GM12865 (cell line): ENCODE measurements around the gene PLXNA2.

ENCODE experiments used
- DNase-seq: peaks from one replicate; pipeline ENCODE4 v3.0.0; 2010; ENCODE audit warnings: low read depth
- H3K4me3 ChIP-seq: 2 replicates; pipeline ENCODE4 v1.5.1; 2011; ENCODE audit warnings: mild to moderate bottlenecking, low read depth, low read length, control low read depth
- TF ChIP-seq, protein P1 (sequence below): IDR thresholded peaks from 2 replicates; pipeline ENCODE4 v1.5.1; 2011; ENCODE audit warnings: low read length, control low read depth, low read depth, inconsistent platforms; ENCODE audit not compliant: insufficient read depth; ENCODE audit errors: missing control alignments

PLXNA2 gene

DNA sequence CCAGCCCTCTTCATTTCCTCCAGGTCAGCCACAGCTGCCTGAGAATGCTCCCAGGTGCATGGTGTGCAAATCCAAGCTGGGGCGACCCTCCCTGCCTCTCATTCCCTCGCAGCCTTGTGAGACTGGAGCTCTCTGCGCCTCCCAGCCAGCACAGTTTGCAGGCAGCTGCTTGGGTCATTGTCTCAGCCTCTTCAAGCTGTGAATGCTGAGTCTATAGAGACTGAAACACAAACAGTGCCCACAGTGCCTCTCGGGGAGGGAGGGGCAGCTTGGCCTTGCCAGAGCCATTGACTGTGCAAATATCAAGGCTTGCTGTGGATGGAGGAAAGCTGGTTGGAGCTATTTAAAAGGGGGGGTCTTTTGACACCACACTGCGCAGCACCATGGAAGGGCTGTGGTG is 10.6 kb downstream of the PLXNA2 start:
- no peak for DNase-seq
- no peak overlapping the region for H3K4me3 ChIP-seq
- TF ChIP-seq, protein P1, sequence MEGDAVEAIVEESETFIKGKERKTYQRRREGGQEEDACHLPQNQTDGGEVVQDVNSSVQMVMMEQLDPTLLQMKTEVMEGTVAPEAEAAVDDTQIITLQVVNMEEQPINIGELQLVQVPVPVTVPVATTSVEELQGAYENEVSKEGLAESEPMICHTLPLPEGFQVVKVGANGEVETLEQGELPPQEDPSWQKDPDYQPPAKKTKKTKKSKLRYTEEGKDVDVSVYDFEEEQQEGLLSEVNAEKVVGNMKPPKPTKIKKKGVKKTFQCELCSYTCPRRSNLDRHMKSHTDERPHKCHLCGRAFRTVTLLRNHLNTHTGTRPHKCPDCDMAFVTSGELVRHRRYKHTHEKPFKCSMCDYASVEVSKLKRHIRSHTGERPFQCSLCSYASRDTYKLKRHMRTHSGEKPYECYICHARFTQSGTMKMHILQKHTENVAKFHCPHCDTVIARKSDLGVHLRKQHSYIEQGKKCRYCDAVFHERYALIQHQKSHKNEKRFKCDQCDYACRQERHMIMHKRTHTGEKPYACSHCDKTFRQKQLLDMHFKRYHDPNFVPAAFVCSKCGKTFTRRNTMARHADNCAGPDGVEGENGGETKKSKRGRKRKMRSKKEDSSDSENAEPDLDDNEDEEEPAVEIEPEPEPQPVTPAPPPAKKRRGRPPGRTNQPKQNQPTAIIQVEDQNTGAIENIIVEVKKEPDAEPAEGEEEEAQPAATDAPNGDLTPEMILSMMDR: no peak

DNA sequence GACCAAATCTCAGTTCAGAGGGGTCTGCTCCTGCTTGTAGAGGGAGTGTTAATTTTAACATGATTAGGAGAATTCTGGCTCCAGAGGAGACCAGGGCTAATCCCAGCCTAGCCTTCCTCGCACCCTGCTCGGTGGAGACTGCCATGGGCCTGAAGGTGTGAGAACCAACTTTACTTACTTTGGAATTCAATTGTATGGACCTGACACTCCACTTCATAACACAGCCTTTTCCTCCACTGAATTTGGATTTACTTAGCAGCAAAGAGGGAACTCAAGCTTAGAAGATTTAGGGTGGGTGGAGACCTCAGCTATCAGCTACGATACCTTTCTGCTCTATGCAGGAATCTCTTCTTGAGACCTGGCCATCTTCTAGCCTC is 11.5 kb downstream of the PLXNA2 start:
- TF ChIP-seq, protein P1: no peak
- H3K4me3 ChIP-seq: no peak overlapping the region
- DNase-seq: no peak

DNA sequence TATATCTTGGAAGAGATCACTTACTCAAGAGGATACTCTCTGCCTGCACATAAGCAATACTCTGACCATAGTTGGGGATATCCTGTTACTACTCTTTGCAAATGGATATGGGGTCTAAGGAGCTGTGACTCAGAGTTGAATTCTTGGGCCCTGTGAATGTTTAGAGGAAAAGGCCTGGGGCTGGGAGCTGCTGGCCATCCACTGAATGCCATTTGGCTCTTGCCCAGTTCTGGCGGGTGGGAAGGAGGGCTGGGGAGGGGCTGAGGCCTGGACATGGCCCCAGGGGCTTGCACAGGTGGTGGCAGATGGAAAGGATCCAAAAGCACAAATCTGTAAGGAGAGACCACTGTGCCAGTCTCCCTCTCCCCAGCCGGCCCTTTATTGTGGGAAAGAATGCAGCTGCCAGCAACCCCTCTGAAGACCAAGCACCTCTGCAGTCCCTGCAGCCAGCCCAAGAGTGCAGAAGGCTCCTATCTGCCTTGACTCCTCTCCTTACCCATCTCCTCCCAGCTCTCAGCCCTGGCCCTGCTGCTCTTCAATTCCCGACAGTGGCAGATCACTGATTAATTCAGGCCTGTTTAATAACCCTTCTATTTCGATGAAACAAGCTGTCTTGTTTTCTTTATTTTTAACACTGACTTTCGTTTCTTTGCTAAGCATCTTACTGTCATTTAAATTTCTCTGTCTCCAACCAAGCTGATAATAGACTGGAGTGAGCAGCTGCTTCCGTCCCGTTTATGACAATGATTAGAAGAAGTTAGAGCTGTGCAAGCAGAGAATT is 12.1 kb downstream of the PLXNA2 start:
- TF ChIP-seq, protein P1: no peak
- no peak overlapping the region for H3K4me3 ChIP-seq
- DNase-seq: no peak

DNA sequence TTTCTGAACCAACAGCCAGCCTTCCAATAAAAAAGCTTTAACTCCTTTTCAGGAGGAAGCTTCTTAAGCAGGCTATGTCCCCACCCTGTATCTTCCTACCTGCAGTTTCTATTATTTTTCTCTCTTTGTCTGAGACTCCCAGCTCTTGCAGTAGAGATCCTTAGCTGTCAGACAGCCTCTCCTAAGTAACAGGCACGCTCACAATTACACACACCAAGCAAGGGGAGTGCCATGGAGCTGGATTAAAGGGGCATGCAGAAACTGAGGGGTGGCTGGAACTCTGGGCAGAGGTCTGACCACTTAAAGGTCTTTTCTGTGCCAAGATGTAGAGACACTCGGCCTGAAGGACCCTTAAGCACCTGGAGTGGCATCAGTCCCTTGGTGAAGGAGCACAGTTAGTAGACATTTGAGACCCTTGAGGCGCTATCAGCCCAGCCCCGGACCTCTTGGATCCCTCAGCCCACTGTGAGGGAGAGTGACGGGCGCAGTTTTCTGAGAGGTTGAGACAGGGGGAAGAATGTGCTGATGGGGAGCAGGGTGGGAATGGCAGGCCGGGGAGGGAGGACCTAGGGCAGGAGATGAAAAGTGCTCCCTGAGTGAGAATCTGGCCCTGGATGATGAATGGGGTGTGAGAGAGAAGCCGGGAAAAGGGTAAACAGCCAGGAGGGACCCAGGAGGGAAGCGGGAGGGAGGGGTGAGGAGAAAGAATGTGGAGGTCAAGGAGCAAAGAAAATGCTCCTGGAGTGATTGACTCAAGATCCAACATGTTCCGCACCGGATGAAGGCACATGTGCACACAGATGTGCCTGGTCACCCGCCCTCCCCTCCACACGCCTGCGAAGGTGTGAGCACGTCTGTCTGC is 13.3 kb downstream of the PLXNA2 start:
- no peak for DNase-seq
- TF ChIP-seq, protein P1: no peak
- no peak overlapping the region for H3K4me3 ChIP-seq

DNA sequence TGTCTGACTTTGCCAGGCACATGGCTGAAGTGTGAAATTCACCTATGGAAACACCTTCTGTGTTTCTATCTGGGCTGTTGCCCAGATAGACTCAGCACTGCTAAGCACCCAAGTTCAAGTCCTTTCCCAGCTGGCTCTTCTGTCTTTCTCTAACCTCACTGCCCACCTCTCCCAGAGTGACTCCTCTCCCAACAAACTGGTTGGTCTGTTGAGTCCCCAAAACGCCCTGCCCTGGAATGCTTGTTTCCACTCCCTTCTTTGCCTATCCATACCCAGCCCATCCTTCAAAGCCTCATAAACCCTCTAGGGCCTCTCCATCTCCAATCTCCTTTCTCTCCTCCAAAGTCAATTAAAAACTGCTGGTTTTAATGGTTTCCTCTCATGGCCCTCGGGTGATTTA is 15.6 kb downstream of the PLXNA2 start:
- H3K4me3 ChIP-seq: no peak overlapping the region
- DNase-seq: no peak
- TF ChIP-seq, protein P1: no peak

DNA sequence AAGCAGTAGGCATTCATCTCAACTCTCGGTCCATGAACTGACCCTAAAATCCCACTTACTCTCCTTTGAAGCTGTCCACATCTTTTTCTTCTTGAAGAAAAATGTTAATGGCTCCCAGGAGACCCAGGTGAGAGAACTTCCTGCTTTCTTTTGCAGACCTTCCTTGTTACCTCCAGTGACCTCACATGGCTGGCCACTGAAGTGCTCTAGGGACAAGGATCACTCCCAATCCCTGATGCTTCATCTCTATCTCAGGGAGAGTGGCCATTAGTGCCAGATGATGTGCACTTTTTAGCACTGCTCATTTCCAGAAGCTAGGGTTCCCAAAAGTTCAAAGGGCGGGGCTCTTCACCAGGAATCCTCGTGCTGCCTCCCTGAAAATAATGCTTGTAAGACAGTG is 16.2 kb downstream of the PLXNA2 start:
- no peak for DNase-seq
- H3K4me3 ChIP-seq: no peak overlapping the region
- TF ChIP-seq, protein P1: no peak
